ENCODE results near the gene MAPKAPK2.

MAPKAPK2 gene

GRCh38 chr1:206661161-206661820 is 23.4 kb upstream of the MAPKAPK2 start:
- no peak for DNase-seq

GRCh38 chr1:206662396-206663092 is 22.2 kb upstream of the MAPKAPK2 start:
- no peak for DNase-seq

- DNase-seq, result no peak
Observed at GRCh38 chr1:206663362-206663761, 21.3 kb upstream of the MAPKAPK2 start.

- peak; percentile 61 for DNase-seq
Observed at GRCh38 chr1:206663832-206664652, 20.7 kb upstream of the MAPKAPK2 start.

DNA sequence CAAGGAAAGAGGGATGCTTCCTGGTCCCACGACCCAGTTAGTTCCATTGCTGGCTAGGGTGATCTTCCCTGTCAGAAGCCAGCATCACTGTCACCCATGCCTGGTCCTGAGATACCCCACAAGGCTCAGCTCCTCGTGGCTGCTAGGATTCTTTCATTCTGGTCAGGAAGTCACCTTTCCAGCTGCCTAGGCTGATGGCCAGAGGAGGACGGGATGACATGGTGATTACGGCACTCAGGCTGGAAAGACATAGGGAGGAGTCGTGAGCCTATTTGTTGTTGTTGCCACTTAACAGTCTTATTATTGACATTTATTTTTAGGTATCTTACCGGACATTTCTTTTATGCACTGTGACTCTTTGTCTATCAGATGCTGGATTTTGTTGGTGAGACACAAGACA is 20.0 kb upstream of the MAPKAPK2 start:
- no peak for DNase-seq

DNA sequence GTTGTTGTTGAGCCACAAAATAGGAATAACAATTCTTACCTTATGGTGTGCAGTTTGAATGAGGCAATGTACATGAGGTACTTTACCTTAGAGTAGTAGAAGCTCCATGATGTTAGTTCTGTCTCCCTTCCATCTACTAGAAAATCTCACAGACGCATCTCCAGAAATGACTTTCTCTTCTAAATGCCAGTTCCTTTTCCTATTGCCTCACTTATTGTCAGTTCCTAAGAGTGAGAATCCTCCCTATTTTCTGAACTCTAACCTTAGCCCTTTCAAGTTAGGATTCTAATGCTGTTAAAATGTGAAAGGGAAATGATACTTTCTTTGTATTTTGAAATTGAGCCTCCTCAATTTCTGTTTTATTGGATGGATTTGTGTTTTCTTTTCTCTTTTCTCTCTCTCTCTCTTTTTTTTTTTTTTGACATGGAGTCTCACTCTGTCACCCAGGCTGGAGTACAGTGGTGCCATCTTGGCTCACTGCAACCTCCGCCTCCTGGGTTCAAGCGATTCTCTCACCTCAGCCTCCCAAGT is 18.6 kb upstream of the MAPKAPK2 start:
- no peak for DNase-seq

- DNase-seq, result no peak
Observed at GRCh38 chr1:206666954-206667665, 17.6 kb upstream of the MAPKAPK2 start.

- DNase-seq, result no peak
Observed at GRCh38 chr1:206668351-206668750, 16.4 kb upstream of the MAPKAPK2 start.

GRCh38 chr1:206668874-206669410 is 15.8 kb upstream of the MAPKAPK2 start:
- DNase-seq, result no peak

DNA sequence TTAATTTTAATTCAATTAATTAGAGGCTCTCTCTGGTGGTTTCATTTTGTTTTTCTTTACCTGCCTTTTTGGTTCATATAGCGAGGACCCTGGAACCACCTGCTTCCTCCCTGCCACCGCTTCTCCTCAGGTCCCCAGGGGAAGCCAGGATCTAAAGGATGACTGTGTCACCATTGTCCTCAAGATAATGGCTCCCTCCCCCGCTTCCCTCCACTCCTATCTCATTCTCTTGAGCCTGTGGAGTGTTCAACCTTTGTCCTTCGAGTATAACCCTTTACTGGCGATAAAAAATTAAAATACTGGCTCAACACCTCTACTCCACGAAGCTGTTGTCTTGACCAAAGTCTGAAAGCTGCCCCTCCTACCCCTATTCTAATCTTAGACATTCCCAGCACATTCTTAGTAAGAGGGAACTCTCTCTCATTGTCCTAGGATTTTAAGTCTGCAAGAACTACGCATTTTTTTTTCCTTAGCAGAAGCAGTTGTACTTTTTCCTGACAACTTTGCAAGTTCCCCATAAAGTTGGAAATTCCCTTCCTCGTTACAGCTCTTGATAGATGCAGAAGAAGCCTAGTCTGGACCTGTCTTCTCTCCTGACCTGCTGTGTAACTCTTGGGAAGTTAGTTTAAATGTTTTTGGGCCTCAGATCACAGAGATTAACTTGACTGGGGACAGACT is 12.6 kb upstream of the MAPKAPK2 start:
- no peak for DNase-seq

GRCh38 chr1:206672844-206673758 is 11.6 kb upstream of the MAPKAPK2 start:
- no peak for DNase-seq

DNA sequence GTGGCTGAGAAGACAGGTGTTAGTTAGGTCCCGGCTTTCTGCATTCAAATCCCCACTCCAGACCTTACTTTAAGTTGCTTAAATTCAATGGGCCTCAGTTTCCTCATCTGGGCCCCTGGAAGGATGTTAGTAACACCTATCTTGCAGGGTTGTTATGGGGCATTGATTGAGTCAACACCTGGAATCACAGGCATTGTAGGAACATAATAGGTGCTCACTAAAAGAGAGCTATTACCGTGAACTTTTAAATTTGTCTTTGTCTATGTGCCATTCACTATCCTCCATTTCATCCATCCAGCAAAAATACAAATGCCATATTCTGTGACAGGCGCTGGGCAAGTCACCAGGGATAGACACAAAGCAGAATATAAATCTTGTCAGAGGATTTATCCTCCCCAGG is 10.5 kb upstream of the MAPKAPK2 start:
- no peak for DNase-seq

GRCh38 chr1:206674745-206675175 is 9.9 kb upstream of the MAPKAPK2 start:
- no peak for DNase-seq

DNA sequence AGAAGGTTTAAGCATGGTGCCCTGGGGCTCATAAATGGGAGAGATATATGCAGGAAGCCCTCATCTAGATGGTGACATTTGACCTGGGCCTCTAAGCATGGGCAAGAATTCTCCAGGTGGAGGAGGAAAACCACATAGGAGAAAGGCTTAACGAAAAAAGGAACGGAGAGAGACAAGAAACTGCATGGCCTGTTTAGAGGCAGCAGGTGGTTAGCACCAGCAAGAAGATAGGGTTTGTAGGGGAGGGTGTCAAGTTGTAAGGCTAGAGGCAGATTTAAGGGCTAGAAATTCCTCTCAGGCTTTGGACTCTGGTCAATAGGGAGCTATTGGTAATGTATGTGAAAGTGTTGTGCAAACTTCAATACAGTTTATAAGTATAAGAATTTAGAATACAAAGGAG is 8.2 kb upstream of the MAPKAPK2 start:
- no peak for DNase-seq

- DNase-seq, result no peak
Observed at GRCh38 chr1:206678490-206678889, 6.2 kb upstream of the MAPKAPK2 start.

DNA sequence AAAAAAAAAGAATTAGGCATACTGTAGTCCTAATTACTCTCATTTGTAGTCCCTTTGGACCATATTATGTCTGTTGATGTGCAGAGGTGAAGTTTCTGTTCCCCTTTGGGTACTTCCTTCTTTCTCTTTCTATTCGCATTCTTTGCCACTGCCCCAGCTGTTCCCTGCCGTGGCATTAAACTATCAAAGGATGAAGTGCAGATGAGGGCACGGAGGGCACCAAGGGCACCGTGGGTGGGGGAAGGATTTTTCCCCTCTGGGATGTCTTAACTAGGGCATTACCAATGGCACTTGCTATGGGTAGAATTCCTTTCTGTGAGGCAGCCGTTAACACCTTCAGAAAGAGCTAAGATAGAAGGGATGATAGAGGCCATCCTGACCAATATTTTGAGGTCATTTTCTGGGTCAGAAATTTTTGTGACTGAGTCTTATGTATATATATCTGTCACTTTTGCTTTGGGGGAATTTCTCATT is 4.9 kb upstream of the MAPKAPK2 start:
- no peak for DNase-seq

DNA sequence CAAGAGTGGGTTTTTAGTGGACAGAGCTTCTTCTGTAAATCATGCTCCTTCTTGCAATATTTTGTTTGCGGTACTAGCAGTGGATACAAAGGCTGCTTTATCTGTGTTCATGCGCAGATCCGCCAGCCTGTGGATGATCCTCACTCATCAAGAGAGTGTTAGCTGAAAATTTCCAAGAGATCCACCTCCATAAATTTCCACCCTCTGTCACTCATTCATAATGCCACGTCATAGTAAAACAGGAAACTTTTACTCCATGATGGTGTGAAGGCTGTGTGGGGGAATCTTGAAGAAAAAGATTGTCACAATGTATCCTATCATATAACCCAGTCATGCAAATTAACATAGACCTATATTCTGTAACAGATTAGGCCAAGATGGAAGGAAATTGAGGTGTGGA is 4.4 kb upstream of the MAPKAPK2 start:
- no peak for DNase-seq

DNA sequence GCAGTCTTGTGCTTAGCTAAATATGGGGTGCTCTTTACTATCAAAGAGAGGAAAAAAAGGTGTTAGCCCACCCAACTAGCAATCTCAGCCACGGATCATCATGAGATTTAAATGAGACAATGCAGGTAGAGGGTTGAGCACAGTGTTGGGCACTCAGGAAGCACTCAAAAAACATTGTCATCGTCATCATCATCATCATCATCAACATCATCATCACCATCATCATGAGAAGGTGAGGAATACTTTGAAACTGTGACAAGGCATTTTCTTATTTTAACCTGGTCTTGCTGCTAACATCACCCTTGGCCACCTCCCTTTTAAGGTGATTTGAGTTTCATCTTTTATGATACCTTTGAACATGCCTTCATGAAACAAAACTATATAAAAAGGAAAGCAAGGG is 3.3 kb upstream of the MAPKAPK2 start:
- DNase-seq, result no peak

DNA sequence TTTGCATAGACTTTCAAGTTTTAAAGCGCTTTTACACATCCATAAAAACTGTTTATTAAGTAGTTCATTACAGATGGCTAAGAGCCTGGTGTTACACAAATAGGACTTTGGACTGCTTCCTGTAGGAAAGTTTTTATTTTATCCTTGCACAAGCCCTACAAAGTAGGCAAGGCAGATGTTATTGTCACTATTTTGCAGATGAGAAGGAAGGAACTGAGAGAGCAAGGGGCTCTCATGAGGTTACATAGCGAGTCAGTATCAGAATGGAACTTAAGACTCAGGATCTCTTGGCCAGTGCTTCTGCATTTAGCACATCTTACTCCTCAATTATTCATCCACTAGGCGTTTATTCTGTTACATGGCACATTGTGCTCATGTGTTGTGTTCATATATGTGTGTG is 2.6 kb upstream of the MAPKAPK2 start:
- DNase-seq, result no peak

DNA sequence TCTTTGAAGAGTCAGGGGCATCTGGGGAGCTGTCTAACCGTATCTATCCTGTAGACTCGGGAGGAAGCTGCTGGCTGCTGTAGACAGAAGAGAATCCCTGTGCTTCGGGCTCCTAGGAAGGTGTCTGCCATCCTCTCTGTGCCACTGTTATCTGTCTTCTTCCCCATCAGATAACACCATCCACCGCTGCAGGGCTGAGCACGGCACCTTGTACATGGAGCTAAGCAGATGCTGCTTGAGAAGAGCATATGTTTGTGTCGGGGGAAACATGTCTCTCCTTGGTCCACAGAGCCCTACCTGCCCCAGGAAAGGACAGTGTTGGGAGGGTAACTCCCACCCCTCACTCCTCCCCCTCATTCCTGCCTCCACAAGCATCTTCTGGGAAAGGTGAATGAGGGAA is 1.4 kb upstream of the MAPKAPK2 start:
- DNase-seq, result no peak

GRCh38 chr1:206684003-206684402 is 702 bp upstream of the MAPKAPK2 start:
- DNase-seq, result no peak

Data from central memory CD4-positive, alpha-beta T cell (primary cell).